ENCODE results near the gene LACTB.
A peak's percentile ranks its signal among the peaks of the same experiment; 100 is the strongest.

LACTB gene

DNA sequence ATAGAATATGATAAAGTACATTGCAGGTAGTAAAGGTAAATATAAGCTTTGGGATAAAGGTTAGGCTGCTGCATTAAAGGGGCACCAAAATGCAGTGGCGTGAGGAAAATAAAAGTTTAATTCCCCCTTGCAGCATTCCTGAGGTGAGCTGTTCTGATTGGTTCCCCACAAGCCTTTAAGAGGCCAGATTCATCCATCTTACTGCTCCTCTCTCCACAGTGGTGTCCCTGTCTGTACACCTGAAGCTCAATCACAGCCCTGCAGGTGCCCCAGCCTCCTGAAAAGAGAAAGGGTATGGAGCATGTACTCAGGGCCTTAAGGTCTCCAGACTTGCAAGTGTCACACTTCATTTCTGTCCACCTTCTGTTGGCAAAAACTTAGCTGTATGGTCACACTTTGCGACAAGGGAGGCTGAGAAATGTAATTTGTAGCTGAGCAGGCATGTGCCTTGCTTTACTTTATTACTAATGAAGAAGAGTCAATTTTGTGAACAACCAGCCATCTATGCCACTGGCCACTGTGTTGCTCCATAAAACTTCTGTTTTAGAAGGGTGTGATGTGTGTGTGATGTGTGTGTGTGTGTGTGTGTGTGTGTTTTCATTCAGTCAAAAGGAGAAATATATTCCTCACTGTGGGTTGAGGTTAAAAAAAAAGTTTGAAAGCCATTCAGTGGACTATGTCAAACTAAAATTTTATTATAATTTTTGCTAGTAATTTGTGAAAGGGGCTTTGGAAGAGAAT lies 12.8 kb downstream of the LACTB start:
- no peak for DNase-seq

DNA sequence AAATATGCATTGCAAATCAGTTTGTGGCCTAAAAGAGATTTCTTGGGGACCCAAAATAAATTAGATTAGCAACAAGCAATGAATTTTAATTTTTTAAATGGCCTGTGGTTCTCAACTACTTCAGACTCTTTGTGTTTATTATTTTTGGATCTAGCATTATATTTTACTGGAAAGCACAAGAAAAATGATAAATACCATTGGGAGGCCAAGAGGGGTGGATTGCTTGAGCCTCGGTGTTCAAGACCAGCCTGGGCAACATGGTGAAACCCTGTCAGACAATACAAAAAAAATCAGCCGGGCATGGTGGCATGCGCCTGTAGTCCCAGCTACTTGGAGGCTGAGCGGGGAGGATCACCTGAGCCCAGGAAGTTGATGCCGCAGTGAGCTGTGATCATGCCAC lies 13.6 kb downstream of the LACTB start:
- DNase-seq = no peak

DNA sequence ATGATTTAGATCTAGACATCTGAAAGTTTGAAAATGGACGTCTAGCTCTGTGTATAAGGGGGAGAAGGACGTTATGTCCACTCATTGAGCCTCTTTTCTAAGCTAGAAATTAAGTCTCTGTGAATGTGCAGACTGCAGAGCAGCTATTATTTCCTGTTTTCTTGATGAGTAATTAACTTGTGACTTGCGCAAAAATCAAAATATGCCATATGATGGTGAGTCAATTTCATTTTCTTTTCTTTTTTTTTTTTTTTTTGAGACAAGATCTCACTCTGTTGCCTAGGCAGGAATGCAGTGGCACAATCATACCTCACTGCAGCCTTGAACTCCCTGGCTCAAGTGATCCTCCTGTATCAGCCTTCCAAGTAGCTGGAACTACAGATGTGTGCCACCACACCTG lies 14.1 kb downstream of the LACTB start:
- DNase-seq = no peak

DNA sequence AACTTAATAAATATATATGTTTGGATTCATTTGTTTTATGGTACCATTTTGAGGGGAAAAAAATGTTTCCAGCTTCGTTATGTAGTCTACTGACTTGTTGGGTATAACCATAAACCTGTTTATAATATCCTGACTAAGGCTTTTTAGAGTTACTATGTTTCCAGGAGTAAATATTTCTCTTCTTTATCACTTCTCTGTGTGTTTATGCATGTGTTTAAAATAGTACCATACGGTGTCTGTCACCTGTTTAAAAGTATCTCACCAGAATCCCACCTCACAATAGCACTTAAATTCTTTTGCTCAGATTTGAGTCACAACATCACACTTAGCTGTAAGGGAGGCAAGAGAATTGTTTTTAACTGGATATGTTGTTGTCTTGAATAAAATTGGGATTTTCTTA lies 15.1 kb downstream of the LACTB start:
- no peak for DNase-seq

DNA sequence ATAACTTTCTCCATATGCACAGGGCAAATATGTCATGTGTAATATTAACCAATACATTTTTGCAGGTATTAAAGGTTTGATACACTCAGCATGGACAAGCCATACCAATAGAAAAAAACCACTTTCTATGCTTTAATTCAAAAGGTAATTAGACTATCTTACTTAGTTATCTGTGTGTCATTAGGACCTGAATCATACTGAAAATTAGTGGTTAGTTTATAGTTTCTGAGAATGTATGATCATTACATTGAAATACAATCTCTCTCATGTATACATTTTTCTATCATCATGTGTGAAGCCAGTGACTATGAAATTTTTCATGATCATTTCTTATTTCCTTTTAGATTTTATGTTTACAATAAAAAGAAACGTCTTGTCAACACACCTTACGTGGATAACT lies 19.3 kb downstream of the LACTB start:
- no peak for DNase-seq

DNA sequence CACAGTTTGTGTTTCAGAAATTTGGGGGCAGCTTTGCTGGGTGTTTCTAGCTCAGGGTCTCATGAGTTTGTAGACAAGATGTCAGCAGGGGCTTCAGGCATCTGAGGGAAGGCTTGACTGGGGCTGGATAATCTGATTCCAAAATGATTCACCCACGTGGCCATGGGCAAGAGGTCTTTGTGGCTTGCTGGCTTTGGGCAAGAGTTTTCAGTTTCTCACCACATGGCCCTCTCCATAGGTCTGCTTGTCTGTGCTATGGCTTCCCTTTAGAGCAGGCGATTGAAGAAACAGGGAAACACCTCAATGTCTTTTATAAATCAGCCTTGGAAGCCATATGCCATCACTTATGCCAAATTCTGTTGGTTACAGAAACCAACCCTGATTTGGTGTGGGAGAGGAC lies 23.8 kb downstream of the LACTB start:
- no peak for DNase-seq

DNA sequence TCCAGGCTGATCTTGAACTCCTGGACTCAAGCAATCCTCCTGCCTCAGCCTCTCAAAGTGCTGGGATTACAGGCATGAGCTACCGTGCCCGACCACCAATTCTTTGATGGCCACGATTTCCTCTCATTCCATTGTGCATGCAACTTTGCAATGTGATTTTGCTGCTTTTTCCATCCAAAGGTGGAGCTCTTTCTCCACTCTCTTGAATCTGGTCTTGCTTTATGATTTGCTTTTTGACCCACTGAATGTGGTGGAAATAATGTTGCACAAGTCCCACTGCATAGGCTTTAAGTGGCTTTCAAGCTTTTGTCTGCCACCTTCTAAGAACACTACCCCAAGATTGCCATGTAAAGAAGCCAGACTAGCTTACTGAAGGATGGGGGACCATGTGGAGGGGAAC lies 25.0 kb downstream of the LACTB start:
- no peak for DNase-seq

DNA sequence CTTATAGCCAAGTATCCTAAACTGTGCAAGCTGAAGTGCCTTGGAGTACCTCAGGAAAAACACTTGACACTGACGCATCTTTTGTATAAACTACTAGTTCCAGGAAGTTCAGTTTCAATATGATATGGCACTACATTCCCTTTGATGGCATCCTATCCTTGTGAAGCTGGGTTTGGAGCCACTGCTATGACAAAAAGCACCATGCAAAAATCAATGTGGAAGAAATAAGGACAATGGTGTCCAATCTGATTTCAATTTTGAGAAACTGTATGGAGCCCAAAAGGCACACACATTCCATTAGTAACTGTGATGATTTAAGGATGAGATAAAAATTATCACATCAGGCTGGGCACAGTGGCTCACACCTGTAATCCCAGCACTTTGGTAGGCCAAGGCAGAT lies 30.0 kb downstream of the LACTB start:
- no peak for DNase-seq

DNA sequence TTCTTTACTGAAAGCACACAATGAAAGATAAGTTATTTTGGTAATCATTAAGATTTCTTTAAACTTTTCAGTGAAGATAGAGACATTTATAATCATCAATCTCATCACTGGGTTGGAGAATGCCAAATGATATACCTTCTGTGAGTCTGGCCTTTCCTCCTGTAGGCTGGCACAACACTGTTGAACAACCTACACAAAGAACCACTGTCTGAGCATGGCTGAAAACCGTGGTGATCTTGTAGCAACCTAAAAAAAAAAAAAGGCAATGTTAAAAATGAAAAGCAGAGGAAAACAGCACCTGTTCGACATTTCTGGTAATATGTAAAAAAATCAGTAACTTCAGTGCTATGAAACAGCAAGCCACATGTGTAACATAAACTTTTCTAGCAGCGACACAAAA lies 33.8 kb downstream of the LACTB start:
- no peak for DNase-seq

DNA sequence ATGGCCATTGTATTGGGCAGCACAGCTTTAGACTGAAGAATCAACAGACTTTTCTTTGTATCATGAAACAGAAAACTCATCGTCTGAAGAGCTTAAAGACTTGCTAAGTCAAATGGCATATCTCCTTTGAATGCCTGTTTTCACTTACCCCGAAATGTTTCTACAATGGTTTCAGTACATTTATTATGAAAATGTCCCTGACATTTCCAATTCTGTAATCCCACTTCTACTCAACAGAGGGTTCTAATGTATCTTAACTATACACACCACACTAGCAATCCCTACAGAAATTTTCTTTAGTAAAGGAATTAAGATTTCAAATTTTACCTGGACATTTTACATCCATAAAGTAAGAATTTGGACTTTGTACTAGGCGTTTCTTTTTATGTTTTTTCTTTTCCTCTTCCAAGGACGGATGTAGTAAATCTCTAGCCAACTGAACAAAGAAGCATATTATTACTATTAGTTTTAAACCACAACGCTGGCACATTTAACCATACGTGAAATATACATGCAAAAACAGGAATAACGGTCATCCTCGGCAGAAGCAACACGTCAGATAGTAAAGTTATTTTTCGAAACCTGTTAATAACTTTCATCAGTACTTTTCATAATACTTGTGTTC lies 34.5 kb downstream of the LACTB start:
- DNase-seq = no peak

DNA sequence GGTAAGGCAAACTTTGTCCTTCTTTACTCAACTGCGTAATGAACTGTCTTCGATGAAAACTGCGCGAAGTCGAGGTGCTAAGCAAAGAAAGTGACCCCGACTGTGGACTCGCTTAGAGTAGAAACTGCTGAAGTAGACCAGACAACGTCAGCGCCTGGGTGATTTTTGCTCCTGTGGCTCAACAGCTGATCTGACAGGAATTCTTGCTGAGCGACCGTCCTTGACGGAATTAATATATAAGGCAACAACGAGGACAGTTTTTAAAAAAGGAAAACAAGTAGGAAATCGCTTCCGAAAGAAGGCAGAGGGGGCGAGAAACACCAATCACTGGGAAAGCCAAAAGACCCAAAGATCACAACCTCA lies 35.1 kb downstream of the LACTB start:
- DNase-seq = peak; percentile 42

DNA sequence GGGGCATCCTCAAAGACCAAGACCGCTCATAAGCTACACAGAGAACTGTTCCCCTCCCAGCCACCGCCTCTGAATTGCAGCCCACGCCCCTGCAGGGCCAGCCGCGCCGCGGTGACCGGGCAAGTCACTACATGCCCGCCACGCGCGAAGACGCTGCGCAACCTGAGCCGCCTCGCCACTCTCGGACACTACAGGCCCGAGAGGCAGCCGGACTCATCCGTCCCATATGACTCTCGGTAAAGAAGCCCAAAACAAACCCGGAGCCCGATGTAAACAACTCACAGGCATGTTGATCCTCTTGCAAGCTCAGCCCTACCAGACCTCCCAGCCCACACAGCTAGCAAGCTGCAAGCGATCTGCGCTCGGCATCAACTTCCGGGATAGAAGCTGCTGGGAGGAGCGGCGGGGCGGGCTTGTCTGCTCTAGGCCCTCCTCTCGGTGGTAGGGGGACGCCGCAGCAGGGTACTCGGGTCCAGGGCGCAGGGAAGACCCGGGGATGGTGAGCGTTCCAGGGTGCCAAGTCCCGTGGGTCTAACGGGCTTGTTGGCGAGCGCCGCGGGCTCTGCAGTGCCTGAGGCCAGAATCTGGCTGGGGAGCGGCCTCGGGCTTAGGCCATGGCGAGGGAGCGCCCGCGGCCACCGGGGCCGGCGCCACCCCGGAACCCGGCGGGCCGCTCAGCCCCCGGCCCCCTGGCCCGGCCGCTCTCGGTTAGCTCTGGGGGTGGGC lies 35.6 kb downstream of the LACTB start, which contains the start of gene RPS27L:
Gene RPS27L, minus strand, starts transcription at position 360 of the 726 bp plus-strand sequence. Its CDS starts 72 bp downstream, at position 288.
- peak; percentile 90 for DNase-seq

DNA sequence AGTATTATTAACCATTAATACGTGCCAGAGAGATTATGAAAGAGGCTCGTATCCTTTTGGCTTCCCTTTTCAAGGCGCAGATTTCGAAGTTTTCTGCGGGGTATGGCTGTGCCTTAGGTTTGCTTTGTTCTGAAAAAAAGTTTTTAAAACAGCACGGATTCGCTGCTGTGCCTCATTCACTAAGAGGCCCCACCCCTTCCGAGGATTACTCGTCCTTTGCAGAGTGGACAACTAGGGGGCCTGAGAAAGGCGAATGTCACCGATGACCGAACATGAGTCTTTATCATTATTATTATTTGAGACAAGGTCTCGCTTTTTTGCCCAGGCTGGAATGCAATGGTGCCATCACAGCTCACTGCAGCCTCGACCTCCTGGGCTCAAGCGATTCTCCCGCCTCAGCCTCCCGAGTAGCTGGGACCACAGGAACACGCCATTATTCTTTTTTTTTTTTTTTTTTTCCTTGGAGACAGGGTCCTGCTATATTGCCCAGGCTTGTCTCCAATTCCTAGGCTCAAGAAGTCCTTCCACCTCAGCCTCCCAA lies 36.3 kb downstream of the LACTB start:
- peak; percentile 51 for DNase-seq

DNA sequence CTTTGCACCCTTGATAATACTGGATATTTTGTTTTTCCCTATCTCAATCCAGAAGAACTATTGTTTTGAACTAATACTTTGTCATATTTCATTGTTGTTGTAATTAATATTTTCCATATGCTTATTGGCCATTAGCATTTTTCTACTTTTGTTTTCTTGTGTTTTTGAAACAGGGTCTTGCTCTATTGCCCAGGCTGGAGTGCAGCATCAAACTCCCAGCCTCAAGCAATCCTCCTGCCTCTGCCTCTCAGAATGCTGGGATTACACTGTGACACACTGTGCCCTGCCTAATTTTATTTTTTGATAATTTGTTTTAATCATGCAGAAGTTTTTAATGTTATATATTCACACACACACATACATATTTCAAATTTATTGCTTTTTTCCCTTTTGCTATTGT lies 39.0 kb downstream of the LACTB start:
- no peak for DNase-seq

DNA sequence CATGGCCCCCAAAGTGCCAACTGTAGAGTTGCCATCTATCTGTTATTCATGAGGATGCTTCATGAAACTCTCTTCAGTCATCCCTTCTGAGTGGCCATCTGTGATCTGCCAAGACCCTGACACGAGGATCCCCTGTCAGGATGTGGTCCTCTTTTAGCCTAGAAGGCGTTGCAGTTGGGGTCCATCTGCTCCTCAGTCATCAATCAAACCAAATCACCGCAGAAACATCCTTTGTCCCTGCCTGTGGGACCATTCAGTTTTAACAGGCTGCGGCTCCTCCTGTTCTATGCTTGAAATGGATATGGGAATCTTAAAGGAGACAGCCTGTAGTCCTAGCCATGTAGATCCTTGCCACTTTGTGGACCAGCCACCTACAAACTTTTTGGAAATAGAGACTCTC lies 41.6 kb downstream of the LACTB start:
- no peak for DNase-seq

DNA sequence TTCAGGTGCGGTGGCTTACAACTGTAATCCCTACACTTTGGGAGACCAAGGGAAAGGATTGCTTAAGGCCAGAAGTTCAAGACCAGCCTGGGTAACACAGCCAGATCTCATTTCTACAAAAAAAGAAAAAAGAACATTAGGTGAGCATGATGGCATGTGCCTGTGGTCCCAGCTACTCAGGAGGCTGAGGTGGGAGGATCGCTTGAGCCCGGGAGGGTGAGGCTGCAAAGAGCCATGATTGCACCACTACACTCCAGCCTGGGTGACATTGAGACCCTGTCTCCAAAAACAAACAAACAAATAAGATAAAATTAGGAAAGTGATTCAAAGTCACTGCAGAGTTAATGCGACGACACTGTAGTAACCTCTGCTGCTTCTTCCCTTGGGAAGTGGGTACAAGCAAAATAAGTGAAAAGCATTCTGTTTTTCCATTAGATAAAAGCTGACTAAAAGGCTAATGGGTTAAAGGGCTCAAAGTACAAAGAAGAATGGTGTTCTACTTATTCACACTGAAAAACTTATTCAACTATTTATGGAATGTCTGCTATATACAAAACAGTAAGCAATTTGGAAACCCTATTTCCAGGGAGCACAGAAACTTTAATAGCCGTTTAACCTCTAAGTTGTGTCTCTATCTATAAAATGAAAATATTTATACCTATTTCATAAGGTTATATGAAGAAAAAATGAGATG lies 43.7 kb downstream of the LACTB start:
- DNase-seq = no peak

DNA sequence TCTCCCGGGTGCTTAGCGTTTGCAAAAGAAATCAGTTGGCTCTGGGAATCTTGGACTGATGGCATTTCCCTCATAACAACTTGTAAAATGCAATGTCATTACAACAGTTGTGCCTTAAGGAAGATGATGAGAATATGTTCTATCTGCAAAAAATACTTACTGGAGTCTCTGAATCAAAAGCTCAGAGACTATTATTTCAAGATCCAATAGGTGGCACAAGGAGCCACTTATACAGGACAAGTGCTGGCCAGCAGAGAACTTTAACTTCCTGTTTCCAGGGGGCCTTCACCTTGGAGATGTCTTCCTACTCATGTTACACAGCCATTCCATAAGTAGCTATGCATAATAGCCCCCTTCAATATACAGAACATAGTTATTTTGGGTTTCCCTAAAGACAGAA lies 44.6 kb downstream of the LACTB start:
- DNase-seq = no peak

DNA sequence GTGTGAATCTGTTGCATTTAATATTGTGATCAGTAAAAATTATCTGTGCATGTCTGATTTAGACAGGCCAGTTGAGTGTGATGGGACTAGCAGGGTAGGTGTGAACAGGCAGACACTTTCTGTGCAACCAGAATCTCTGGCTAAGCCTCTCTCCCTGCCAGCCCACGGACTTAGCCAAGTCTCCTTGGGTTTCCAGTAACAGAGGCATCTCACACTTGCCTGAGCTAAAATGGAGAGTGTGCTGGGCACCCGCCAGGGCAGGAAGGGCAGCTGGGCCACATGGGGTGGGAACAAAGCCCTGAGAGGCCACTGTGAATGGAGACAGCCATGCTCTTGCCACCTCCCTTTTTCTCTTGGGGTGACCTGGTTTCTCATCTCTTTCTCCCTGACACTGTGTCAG lies 48.1 kb downstream of the LACTB start:
- no peak for DNase-seq

DNA sequence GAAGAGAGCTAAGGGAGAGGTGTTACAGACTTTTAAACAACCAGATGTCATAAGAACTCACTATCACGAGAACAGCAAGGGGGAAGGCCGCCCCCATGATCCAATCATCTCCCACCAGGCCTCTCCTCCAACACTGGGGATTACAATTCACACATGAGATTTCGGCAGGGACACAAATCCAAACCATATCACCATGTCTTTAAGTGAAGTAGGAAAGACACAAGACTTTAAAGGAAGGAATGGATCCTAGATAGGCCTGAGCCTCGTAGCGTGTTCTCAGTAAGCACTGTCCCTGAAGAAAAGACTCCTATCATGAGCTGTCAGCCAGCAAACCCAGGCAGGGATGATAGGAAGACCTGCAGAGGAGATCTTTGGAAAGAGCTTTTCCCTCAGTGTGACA lies 50.7 kb downstream of the LACTB start:
- no peak for DNase-seq

DNA sequence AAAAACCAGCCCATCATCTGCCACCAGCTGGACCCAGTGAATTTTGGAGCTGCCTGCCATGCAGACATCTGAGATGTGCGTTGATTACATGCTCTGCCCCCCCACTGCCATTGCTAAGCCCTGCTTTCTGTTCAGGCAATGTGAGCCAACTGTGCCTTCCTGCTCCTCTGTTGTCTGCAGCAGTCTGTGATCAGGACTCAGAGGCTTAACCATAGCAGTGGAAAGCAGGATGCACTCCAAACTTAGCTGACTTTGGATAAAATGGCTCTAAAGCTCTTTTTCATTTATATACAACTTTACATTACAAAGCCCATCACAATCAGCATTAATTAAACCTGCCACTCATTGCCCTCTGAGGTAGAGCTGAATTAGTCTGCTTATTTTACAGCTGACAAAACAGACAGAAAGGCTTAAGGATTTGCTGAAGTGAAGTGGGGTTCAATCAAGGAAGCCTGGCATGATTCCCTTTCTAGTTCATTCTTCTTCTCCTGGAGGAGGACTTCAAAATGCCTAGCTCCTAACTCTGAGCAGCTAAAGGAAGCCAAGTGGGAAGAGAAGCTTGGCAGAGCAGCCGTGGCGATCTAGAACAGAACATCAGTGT lies 51.3 kb downstream of the LACTB start:
- no peak for DNase-seq

DNA sequence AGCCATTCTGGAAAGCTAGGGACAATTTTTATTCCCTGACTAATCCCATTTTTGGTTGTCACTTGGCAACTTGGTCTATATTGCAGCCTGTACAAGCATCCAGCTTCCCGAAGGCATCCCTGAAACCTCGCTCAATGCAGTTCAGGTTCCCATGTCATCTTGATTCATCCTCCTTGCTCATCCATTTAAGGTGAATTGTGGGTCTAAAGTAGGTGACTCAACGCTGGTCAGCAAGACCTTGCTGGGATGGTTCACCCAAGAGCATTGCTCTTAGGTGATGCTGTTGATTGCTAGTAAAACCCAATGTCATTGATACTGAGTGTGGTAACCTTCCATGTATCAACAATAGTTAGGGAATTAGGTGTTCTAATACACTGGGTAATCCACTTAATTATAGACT lies 54.6 kb downstream of the LACTB start:
- DNase-seq = no peak

DNA sequence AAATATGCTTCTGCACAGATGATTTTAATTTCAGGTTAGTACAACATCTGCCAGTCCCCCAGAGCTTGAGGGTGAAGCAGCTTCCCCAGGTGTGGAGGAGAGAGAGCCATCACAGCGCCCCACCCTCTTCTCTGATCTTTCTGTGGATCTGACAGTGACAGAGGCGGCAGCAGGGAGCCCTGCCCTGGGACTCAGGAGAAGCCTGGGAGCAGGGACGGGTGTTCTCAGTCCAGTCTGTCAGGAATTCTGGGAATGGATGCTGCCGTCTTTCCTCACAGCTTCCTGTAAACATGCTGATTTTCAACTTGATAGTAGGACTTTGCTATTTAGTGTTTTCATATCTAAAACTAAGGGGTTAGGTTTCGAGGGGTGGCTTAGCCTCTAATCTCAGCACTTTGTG lies 56.4 kb downstream of the LACTB start:
- DNase-seq = no peak

DNA sequence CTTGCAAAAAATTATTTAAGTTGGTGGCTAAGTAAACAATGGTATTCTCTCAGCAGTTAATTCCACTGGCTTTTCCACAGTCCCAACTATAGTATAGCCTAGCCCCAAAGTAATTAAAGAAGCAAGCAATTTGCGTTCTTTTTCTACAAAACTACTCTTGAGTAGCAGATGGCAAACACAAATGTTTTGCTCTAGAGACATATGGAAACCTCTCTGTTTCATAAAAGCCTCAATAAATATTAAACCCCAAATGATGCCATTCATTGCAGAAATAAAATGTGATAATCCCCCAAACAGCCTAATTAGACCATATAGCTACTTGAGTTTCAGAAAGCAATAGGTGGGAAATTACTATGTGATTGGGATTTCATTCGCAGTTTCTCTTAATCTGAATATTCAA lies 59.1 kb downstream of the LACTB start:
- no peak for DNase-seq

Data from stimulated activated CD8-positive, alpha-beta memory T cell treated with anti-CD3 and anti-CD28 coated beads, Interleukin-4, amount 100 ng/mL, for 48 hours (primary cell).